HG02763 (cell line): ENCODE results near the gene RAX.

Experiments used
- ATAC-seq: cut with Tn5 transposase; IDR thresholded peaks from one replicate; pipeline ENCODE4 v1.9.1; 2021; ENCODE audit warnings: mild to moderate bottlenecking, moderate library complexity; ENCODE audit not compliant: unreplicated experiment

Gene RAX

GRCh38 chr18:59249199-59249774 is 24.0 kb downstream of the RAX start:
- ATAC-seq = no peak

DNA sequence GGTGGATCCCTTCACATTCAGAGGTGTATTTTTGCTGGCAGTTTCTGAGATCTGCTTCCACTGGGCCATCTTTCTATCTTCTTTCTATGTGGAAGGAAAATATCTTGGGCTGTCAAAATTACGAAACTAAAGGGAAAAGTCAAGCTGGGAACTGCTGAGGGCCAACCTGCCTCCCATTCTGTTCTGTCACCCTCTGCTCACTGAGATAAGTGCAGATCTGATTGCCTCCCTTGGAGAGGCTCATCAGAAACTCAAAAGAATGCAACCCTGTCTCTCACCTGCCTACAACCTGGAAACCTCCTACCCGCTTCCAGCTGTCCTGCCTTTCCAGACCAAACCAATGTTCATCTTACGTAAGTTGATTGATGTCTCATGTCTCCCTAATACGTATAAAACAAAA is 26.5 kb downstream of the RAX start:
- no peak for ATAC-seq

- ATAC-seq = no peak
Measured at GRCh38 chr18:59242906-59243305, 30.3 kb downstream of the RAX start.

DNA sequence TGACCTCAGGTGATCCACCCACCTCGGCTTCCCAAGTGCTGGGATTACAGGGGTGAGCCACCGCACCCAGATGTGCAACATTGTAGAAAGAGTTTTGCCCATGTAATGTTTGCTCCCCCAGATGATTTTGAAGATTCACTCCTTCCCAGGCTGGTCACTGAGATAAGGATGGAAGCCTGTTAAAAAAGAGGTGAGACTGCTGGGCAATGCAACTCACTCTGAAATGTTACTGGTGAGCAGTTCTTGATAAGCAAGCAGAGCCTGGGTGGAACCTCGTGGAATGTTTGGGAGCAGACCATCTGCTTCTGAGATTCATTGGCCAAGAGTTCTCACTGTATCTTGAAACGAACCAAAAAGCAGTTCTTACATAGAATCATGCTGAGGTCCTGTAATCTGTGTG is 33.6 kb downstream of the RAX start:
- no peak for ATAC-seq

GRCh38 chr18:59238385-59238784 is 34.9 kb downstream of the RAX start:
- ATAC-seq = no peak

GRCh38 chr18:59233017-59233410 is 40.2 kb downstream of the RAX start:
- ATAC-seq = no peak

- ATAC-seq = no peak
Measured at GRCh38 chr18:59232309-59233016, 40.8 kb downstream of the RAX start.

DNA sequence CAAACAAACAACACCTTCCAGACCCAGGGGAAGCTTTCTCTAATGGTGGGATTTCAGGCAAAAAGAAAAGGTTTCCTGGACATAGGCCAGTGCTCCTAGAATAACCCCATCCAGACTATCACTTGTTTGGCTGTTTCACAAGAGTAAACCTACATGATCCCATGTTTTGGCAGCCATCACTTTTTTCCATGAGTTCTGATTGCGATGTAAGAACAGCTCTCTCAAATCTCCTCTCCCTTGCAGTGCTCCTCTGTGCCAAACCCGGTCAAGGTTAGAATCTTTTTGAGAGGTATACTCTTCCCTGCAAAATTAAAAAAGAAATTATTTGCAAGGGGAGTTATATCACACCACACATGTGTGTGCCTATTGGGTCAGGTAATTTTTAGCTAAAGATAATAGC is 41.4 kb downstream of the RAX start:
- no peak for ATAC-seq

- ATAC-seq = no peak
Measured at GRCh38 chr18:59231114-59231513, 42.1 kb downstream of the RAX start.

- no peak for ATAC-seq
Measured at GRCh38 chr18:59229701-59230443, 43.4 kb downstream of the RAX start.

- no peak for ATAC-seq
Measured at GRCh38 chr18:59229191-59229590, 44.1 kb downstream of the RAX start.

- no peak for ATAC-seq
Measured at GRCh38 chr18:59228351-59228750, 44.9 kb downstream of the RAX start.

- no peak for ATAC-seq
Measured at GRCh38 chr18:59222341-59222740, 50.9 kb downstream of the RAX start.

GRCh38 chr18:59220784-59221765 is 52.2 kb downstream of the RAX start:
- no peak for ATAC-seq

GRCh38 chr18:59220164-59220783 is 53.0 kb downstream of the RAX start:
- no peak for ATAC-seq

DNA sequence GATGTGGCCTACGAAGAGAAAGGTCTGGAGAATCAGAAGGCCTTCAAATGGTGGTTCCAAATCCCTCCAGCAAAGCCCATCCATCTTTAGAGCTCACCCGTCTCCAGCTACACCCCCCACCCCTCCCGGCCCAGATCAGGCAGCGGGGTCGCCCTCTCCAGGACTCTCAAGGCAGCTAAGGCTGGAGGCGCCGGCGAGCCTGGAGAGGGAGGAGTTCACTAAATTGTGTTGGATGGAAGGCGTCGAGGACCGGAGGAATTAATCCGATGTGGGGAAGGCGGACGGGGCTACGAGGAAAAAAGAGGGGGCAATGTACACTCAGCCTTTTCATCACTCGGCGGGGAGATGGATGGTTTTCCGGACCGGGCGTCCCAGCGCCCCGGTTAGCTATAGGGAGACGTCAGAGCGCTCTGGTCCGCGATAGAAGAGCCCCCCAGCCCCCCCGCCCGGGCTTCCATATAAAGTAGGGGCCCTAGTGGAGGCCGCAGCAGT is 53.5 kb downstream of the RAX start, which contains the start of gene GRP:
TSS of gene GRP (plus strand) at position 487 of the 492 bp plus-strand sequence. CDS start 108 bp downstream, outside the sequence.
- no peak for ATAC-seq

GRCh38 chr18:59218018-59218417 is 55.2 kb downstream of the RAX start:
- no peak for ATAC-seq
